Measurements from ENCODE around the gene PDE4B. TPM values are rescaled to one million over a fixed set of nuclear protein-coding genes. Genes with fewer than 3 reads are reported as not detected.
"Not testable (repeated sequence)": the region's sequence is repeated elsewhere in the genome, so short reads cannot be mapped to it uniquely, and the experiment has no call there.

Gene PDE4B
- polyA plus RNA-seq, 1 donor (not counting 4 experiments of a cell fraction or from before 2014, with no cell fraction given), result 0.29 TPM

DNA sequence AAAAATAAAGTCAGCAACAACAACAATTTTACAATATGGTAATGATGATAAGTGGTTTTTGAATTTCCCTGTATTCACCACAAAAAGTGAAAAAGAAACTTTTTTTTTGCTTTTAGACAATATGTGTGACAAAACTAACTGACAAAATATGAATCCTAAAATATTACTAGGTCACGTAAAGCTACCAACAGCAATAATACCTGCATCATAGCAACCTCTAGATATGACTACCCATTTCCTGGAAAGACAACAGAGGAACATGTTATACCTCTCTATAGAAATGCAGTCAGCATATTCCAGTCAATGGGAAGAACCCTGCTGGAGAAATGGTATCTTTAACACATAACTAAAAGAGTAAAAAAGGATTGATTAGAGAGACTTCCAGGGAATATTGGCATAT lies 73.7 kb downstream of the PDE4B start:
- dilution Hi-C loops (cut with MboI; ENCODE audit: extremely low pct_ligation_motif_present, low sequenced_read_pairs), result no loop called here
- FAIRE-seq, result no peak
- no peak overlapping the region for H3K9ac ChIP-seq (ENCODE audit: control insufficient read depth, extremely low read depth, insufficient read depth, low read length)
- H3K4me2 ChIP-seq (ENCODE audit: control insufficient read depth, extremely low read depth, insufficient read depth, low read depth, low read length), result no peak overlapping the region
- H3K27ac ChIP-seq (ENCODE audit: control insufficient read depth, insufficient read depth, low read length), result no peak overlapping the region
- H3K36me3 ChIP-seq (ENCODE audit: control insufficient read depth in 2 of 2, extremely low read depth in 1 of 2, insufficient read depth in 2 of 2, low read length in 2 of 2), result no peaks in the 10 kb centered on the region
- no peaks in the 10 kb centered on the region for H4K20me1 ChIP-seq (ENCODE audit: control insufficient read depth, extremely low read depth, insufficient read depth, low read length)
- no peaks in the 10 kb centered on the region for H3K4me1 ChIP-seq (ENCODE audit: control insufficient read depth, extremely low read depth, insufficient read depth, low read length)
- no peak for DNase-seq (ENCODE audit: low read depth, low spot score)
- H3K4me3 ChIP-seq (ENCODE audit: control insufficient read depth in 2 of 3, extremely low read depth in 1 of 3, insufficient read depth in 2 of 3, low read depth in 1 of 3, low read length in 3 of 3), result no peak overlapping the region
- H3K27me3 ChIP-seq (ENCODE audit: control insufficient read depth, extremely low read depth, insufficient read depth, low read length), result no peaks in the 10 kb centered on the region
- H2AFZ ChIP-seq (ENCODE audit: control insufficient read depth, low read length), result no peak overlapping the region
- H3K9me3 ChIP-seq (ENCODE audit: control insufficient read depth, low read depth, low read length), result no peaks in the 10 kb centered on the region
- no peaks in the 10 kb centered on the region for H3K9me1 ChIP-seq (ENCODE audit: control insufficient read depth, extremely low read depth, insufficient read depth, low read length)
- TF ChIP-seq, protein P1, sequence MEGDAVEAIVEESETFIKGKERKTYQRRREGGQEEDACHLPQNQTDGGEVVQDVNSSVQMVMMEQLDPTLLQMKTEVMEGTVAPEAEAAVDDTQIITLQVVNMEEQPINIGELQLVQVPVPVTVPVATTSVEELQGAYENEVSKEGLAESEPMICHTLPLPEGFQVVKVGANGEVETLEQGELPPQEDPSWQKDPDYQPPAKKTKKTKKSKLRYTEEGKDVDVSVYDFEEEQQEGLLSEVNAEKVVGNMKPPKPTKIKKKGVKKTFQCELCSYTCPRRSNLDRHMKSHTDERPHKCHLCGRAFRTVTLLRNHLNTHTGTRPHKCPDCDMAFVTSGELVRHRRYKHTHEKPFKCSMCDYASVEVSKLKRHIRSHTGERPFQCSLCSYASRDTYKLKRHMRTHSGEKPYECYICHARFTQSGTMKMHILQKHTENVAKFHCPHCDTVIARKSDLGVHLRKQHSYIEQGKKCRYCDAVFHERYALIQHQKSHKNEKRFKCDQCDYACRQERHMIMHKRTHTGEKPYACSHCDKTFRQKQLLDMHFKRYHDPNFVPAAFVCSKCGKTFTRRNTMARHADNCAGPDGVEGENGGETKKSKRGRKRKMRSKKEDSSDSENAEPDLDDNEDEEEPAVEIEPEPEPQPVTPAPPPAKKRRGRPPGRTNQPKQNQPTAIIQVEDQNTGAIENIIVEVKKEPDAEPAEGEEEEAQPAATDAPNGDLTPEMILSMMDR (optimal IDR thresholded peaks at IDR 0.05 in 1 of 3, IDR thresholded peaks at IDR 0.05 in 1 of 3, conservative IDR thresholded peaks at IDR 0.05 in 1 of 3; ENCODE audit: extremely low read depth in 1 of 3, insufficient read depth in 2 of 3, low read length in 3 of 3), result no peak
- TF ChIP-seq EZH2 (IDR thresholded peaks at IDR 0.05; ENCODE audit: low read length), result no peak
- H3K79me2 ChIP-seq (ENCODE audit: control insufficient read depth, insufficient read depth, low read length), result no peaks in the 10 kb centered on the region

DNA sequence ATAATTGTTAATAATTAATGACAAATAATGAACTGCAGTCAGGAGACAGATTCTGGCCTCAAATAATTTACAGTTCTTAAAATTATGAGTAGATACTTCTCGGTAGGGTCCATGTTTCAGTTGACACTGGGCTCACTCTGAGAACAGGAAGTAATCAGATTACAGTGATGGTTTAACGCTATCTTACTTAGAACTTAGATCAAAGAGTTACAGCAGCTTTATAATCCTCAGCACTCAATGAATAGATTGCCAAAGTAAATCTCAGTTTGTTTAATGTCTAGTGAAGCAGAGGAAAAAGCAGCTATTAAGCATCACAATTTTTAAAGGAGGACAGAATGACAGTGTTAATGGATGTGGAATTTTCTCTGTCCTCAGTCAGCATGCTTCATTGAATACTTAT lies 79.6 kb downstream of the PDE4B start:
- Histone ChIP-seq H3K36me3 (ENCODE audit: control insufficient read depth in 2 of 2, extremely low read depth in 1 of 2, insufficient read depth in 2 of 2, low read length in 2 of 2) (no peaks in the 10 kb centered on the region), H3K4me1 (ENCODE audit: control insufficient read depth, extremely low read depth, insufficient read depth, low read length) (no peaks in the 10 kb centered on the region), H4K20me1 (ENCODE audit: control insufficient read depth, extremely low read depth, insufficient read depth, low read length) (no peaks in the 10 kb centered on the region), H3K9ac (ENCODE audit: control insufficient read depth, extremely low read depth, insufficient read depth, low read length) (no peak overlapping the region), H2AFZ (ENCODE audit: control insufficient read depth, low read length) (no peak overlapping the region), H3K4me2 (ENCODE audit: control insufficient read depth, extremely low read depth, insufficient read depth, low read depth, low read length) (no peak overlapping the region), H3K9me3 (ENCODE audit: control insufficient read depth, low read depth, low read length) (no peaks in the 10 kb centered on the region), H3K79me2 (ENCODE audit: control insufficient read depth, insufficient read depth, low read length) (no peaks in the 10 kb centered on the region), H3K4me3 (ENCODE audit: control insufficient read depth in 2 of 3, extremely low read depth in 1 of 3, insufficient read depth in 2 of 3, low read depth in 1 of 3, low read length in 3 of 3) (no peak overlapping the region), H3K27me3 (ENCODE audit: control insufficient read depth, extremely low read depth, insufficient read depth, low read length) (no peaks in the 10 kb centered on the region), H3K9me1 (ENCODE audit: control insufficient read depth, extremely low read depth, insufficient read depth, low read length) (no peaks in the 10 kb centered on the region), H3K27ac (ENCODE audit: control insufficient read depth, insufficient read depth, low read length) (no peak overlapping the region)
- dilution Hi-C loops (cut with MboI; ENCODE audit: extremely low pct_ligation_motif_present, low sequenced_read_pairs), result no loop called here
- DNase-seq (ENCODE audit: low read depth, low spot score) (no peak), FAIRE-seq (no peak)
- no peak for TF ChIP-seq EZH2 (IDR thresholded peaks at IDR 0.05; ENCODE audit: low read length)
- TF ChIP-seq, protein P1 (optimal IDR thresholded peaks at IDR 0.05 in 1 of 3, IDR thresholded peaks at IDR 0.05 in 1 of 3, conservative IDR thresholded peaks at IDR 0.05 in 1 of 3; ENCODE audit: extremely low read depth in 1 of 3, insufficient read depth in 2 of 3, low read length in 3 of 3), result no peak

DNA sequence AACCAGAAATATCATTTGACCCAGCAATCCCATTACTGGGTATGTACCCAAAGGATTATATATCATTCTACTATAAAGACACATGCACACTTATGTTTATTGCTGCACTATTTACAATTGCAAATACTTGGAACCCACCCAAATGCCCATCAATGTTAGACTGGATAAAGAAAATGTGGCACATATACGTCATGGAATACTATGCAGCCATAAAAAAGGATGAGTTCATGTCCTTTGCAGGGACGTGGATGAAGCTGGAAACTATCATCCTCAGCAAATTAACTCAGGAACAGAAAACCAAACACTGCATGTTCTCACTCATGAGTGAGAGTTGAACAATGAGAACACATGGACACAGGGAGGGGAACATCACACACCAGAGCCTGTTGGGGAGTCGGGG lies 85.6 kb downstream of the PDE4B start:
- H3K4me2 ChIP-seq (ENCODE audit: control insufficient read depth, extremely low read depth, insufficient read depth, low read depth, low read length); FAIRE-seq; H3K4me1 ChIP-seq (ENCODE audit: control insufficient read depth, extremely low read depth, insufficient read depth, low read length); H3K9me1 ChIP-seq (ENCODE audit: control insufficient read depth, extremely low read depth, insufficient read depth, low read length); H4K20me1 ChIP-seq (ENCODE audit: control insufficient read depth, extremely low read depth, insufficient read depth, low read length); H3K27me3 ChIP-seq (ENCODE audit: control insufficient read depth, extremely low read depth, insufficient read depth, low read length); H3K36me3 ChIP-seq (ENCODE audit: control insufficient read depth in 2 of 2, extremely low read depth in 1 of 2, insufficient read depth in 2 of 2, low read length in 2 of 2); H2AFZ ChIP-seq (ENCODE audit: control insufficient read depth, low read length); H3K79me2 ChIP-seq (ENCODE audit: control insufficient read depth, insufficient read depth, low read length); DNase-seq (ENCODE audit: low read depth, low spot score); dilution Hi-C loops (cut with MboI; ENCODE audit: extremely low pct_ligation_motif_present, low sequenced_read_pairs); H3K27ac ChIP-seq (ENCODE audit: control insufficient read depth, insufficient read depth, low read length); H3K9ac ChIP-seq (ENCODE audit: control insufficient read depth, extremely low read depth, insufficient read depth, low read length); H3K9me3 ChIP-seq (ENCODE audit: control insufficient read depth, low read depth, low read length); H3K4me3 ChIP-seq (ENCODE audit: control insufficient read depth in 2 of 3, extremely low read depth in 1 of 3, insufficient read depth in 2 of 3, low read depth in 1 of 3, low read length in 3 of 3): not testable (repeated sequence)

Data from keratinocyte (primary cell).